ENCODE measurements around the gene SPEM1. TPM values are rescaled to one million over a fixed set of nuclear protein-coding genes. Genes with fewer than 3 reads are reported as not detected.

The SPEM1 gene
- total RNA-seq, 1 donor from 2014 or later, result not detected

GRCh38 chr17:7380855-7381683, 39.1 kb upstream of the SPEM1 start, which contains the start of gene TNK1:
TNK1 (plus strand) TSS chr17:7381089; CDS start chr17:7382927, 1,838 bp downstream.
- Mint-ChIP-seq H3K27ac (ENCODE audit: unreplicated experiment) (no peak within 1 kb of the TSS), H3K36me3 (ENCODE audit: unreplicated experiment) (peaks cover 2% of the 10 kb centered on the region), H3K4me1 (ENCODE audit: unreplicated experiment) (peaks cover 10% of the 10 kb centered on the region), H3K9me3 (ENCODE audit: unreplicated experiment) (peaks cover 7% of the 10 kb centered on the region), H3K27me3 (ENCODE audit: unreplicated experiment) (peaks cover 45% of the 10 kb centered on the region), H3K4me3 (ENCODE audit: unreplicated experiment) (peak within 1 kb of the TSS; percentile 54)
- DNase-seq (ENCODE audit: extremely low spot score, unreplicated experiment), result no peak
- no peak for TF ChIP-seq CTCF (IDR thresholded peaks at IDR 0.05)

GRCh38 chr17:7382901-7383300, 37.2 kb upstream of the SPEM1 start:
- TF ChIP-seq CTCF (IDR thresholded peaks at IDR 0.05), result no peak
- no peak overlapping the region for H3K4me3 Mint-ChIP-seq (ENCODE audit: unreplicated experiment)
- no peak for DNase-seq (ENCODE audit: extremely low spot score, unreplicated experiment)
- peaks cover 37% of the 10 kb centered on the region for H3K27me3 Mint-ChIP-seq (ENCODE audit: unreplicated experiment)
- peaks cover 7% of the 10 kb centered on the region for H3K36me3 Mint-ChIP-seq (ENCODE audit: unreplicated experiment)
- peaks cover 10% of the 10 kb centered on the region for H3K4me1 Mint-ChIP-seq (ENCODE audit: unreplicated experiment)
- no peak overlapping the region for H3K27ac Mint-ChIP-seq (ENCODE audit: unreplicated experiment)
- H3K9me3 Mint-ChIP-seq (ENCODE audit: unreplicated experiment), result peaks cover 7% of the 10 kb centered on the region

- no peak for TF ChIP-seq CTCF (IDR thresholded peaks at IDR 0.05)
- Mint-ChIP-seq H3K9me3 (ENCODE audit: unreplicated experiment) (peaks cover 7% of the 10 kb centered on the region), H3K4me3 (ENCODE audit: unreplicated experiment) (no peak overlapping the region), H3K4me1 (ENCODE audit: unreplicated experiment) (peaks cover 10% of the 10 kb centered on the region), H3K27me3 (ENCODE audit: unreplicated experiment) (peaks cover 37% of the 10 kb centered on the region), H3K36me3 (ENCODE audit: unreplicated experiment) (peaks cover 7% of the 10 kb centered on the region), H3K27ac (ENCODE audit: unreplicated experiment) (no peak overlapping the region)
- no peak for DNase-seq (ENCODE audit: extremely low spot score, unreplicated experiment)
These were observed 36.8 kb upstream of the SPEM1 start for GRCh38 chr17:7383371-7383741.

GRCh38 chr17:7383742-7384488, 36.2 kb upstream of the SPEM1 start:
- no peak overlapping the region for H3K27ac Mint-ChIP-seq (ENCODE audit: unreplicated experiment)
- peaks cover 7% of the 10 kb centered on the region for H3K9me3 Mint-ChIP-seq (ENCODE audit: unreplicated experiment)
- peaks cover 10% of the 10 kb centered on the region for H3K4me1 Mint-ChIP-seq (ENCODE audit: unreplicated experiment)
- H3K27me3 Mint-ChIP-seq (ENCODE audit: unreplicated experiment), result peaks cover 37% of the 10 kb centered on the region
- TF ChIP-seq CTCF (IDR thresholded peaks at IDR 0.05), result no peak
- peaks cover 7% of the 10 kb centered on the region for H3K36me3 Mint-ChIP-seq (ENCODE audit: unreplicated experiment)
- H3K4me3 Mint-ChIP-seq (ENCODE audit: unreplicated experiment), result peak overlapping the region; percentile 57
- no peak for DNase-seq (ENCODE audit: extremely low spot score, unreplicated experiment)

Measured in osteocyte (in vitro differentiated cells).